Calu3 (cell line): ENCODE results near the gene GJB4. TPM values are rescaled to one million over a fixed set of nuclear protein-coding genes. Genes with fewer than 3 reads are reported as not detected.

Experiments
- Bru-seq: library from RNA; stranded (reverse); fragments of 400-500 nt; gene quantifications from one replicate; lab custom pipeline; 2021; lab: Mats Ljungman, UMichigan
- BruChase-seq, 2 experiments: library from RNA; stranded (reverse); fragments of 400-500 nt; gene quantifications; one replicate each; lab custom pipeline; 2021; lab: Mats Ljungman, UMichigan
- BruUV-seq: library from RNA; stranded (reverse); fragments of 400-500 nt; replicated peaks from 2 replicates; lab custom pipeline; 2021; lab: Mats Ljungman, UMichigan
- CTCF ChIA-PET: fragments of 300-600 bp; sonication (Branson Sonifier 250); formaldehyde crosslinking; loops from one replicate; lab custom pipeline; 2022; ENCODE audit warnings: antibody characterized with exemption; lab: Charles Lee
- DNase-seq: peaks from one replicate; pipeline ENCODE4 v3.0.0; 2022
- H3K27ac Mint-ChIP-seq: one replicate; pipeline ENCODE4 v1.8.0; 2022; ENCODE audit warnings: mixed read lengths; ENCODE audit not compliant: unreplicated experiment
- H3K27me3 Mint-ChIP-seq: one replicate; pipeline ENCODE4 v1.8.0; 2022; ENCODE audit warnings: mixed read lengths; ENCODE audit not compliant: unreplicated experiment
- H3K36me3 Mint-ChIP-seq: one replicate; pipeline ENCODE4 v1.8.0; 2022; ENCODE audit warnings: mild to moderate bottlenecking, moderate library complexity, mixed read lengths; ENCODE audit not compliant: insufficient read depth, unreplicated experiment
- H3K4me1 Mint-ChIP-seq: one replicate; pipeline ENCODE4 v1.8.0; 2022; ENCODE audit warnings: mild to moderate bottlenecking, low read depth, mixed read lengths; ENCODE audit not compliant: unreplicated experiment
- H3K4me3 Mint-ChIP-seq: one replicate; pipeline ENCODE4 v1.8.0; 2022; ENCODE audit warnings: mild to moderate bottlenecking, low read depth, moderate library complexity, mixed read lengths; ENCODE audit not compliant: unreplicated experiment
- H3K9me3 Mint-ChIP-seq: one replicate; pipeline ENCODE4 v1.8.0; 2022; ENCODE audit warnings: low read depth, mixed read lengths; ENCODE audit not compliant: unreplicated experiment
- CTCF ChIP-seq: fragments of 200-600 bp; IDR thresholded peaks from one replicate; pipeline ENCODE4 v1.8.0; 2022; ENCODE audit warnings: antibody characterized with exemption; ENCODE audit not compliant: unreplicated experiment
- intact Hi-C: fragments of 100-400 bp; cut with micrococcal nuclease; formaldehyde crosslinking; loops from one replicate; pipeline ENCODE4 v1.10.0; 2022; ENCODE audit not compliant: unreplicated experiment
- long read RNA-seq: library from polyadenylated mRNA; stranded (forward); transcript quantifications from one replicate; pipeline ENCODE4 v2.0.0, GENCODE V29; 2022
- total RNA-seq: library from RNA; stranded (reverse); gene quantifications from 2 replicates; pipeline ENCODE4 v1.2.3, GENCODE V29; 2022

Gene GJB4
- total RNA-seq (2.5 and 2.6 TPM in 2 replicates), Bru-seq, nascent RNA (percentile 37 among the genes with signal in this experiment), BruChase-seq, experiment 1, labeled RNA remaining after a 6-hour chase (percentile 39 among the genes with signal in this experiment), BruChase-seq, experiment 2, labeled RNA remaining after a 2-hour chase (percentile 45 among the genes with signal in this experiment)
- long read RNA-seq, partial matches to known transcripts: 0 of 1 reads
- long read RNA-seq, other reads (novel, unspliced or antisense): 1 of 1 reads

DNA sequence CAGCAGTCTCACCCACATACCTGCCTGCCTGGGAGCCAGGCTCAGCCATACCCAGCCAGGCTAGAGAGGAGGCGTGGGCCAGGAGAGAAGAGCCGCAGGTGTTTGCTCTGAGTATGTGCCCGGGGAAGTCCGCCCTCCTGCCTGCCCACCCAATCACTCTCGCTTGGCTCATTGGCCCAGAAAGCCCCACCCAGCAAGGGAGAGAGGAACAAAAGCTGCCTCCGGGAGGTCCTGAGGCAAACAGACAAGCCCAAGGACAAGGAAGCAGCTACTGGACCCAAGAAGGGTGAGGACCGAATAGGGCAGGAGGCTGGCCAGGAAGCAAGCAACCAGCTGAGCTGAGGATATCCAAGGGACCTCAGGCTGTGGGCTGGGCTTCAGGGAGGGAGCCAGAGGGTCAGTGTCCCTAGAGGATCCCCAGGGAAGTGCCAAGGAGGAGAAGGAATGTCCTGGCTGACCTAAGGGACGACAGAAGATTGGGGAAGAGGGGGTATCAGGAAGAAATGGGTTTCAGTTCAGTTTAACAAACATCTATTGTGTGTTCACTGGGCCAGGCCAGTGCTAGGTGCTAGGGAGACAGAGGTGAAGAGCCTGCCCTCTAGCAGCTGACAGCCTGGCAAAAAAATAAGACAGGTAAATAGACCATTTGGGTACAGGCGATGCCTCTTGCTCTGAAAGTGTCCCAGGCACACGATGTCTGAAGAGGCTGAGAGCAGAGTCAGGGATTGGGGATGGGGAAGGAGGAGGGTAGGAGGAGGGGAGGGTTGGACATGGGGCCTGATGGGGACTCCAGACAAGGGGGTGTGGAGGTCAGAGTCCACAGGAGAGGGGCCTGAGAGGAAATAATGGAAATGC lies at the start of gene GJB4:
Gene GJB4 (plus strand): TSS at position 238 of the 855 bp plus-strand sequence. CDS start 1,515 bp downstream, outside the sequence.
- peak; percentile 49 for DNase-seq
- CTCF ChIA-PET: interaction anchor here (0.7 to 1.8 kb wide), 3 partner anchors 19 to 22 kb away, joined by 3 to 10 read pairs (median 4); no protein-coding TSS in a partner anchor
- TF ChIP-seq CTCF: no peak
- H3K4me3 Mint-ChIP-seq: peak within 1 kb of the TSS; percentile 15
- peaks cover 14% of the 10 kb centered on the region for H3K36me3 Mint-ChIP-seq
- peaks cover 31% of the 10 kb centered on the region for H3K4me1 Mint-ChIP-seq
- H3K27ac Mint-ChIP-seq: peak within 1 kb of the TSS; percentile 51
- no peaks in the 10 kb centered on the region for H3K9me3 Mint-ChIP-seq
- intact Hi-C loops: no loop called here
- H3K27me3 Mint-ChIP-seq: no peaks in the 10 kb centered on the region
- BruUV-seq: TSS peak; percentile 32

- DNase-seq: no peak
- no peak for TF ChIP-seq CTCF
- Mint-ChIP-seq H3K4me1 (no peaks in the 10 kb centered on the region), H3K27me3 (peaks cover 67% of the 10 kb centered on the region), H3K9me3 (no peaks in the 10 kb centered on the region), H3K4me3 (no peak overlapping the region), H3K36me3 (no peaks in the 10 kb centered on the region), H3K27ac (no peak overlapping the region)
- intact Hi-C loops: no loop called here
- BruUV-seq: no TSS peak
- CTCF ChIA-PET: no interaction called here
Observed at GRCh38 chr1:34710812-34711211, 48.7 kb upstream of the GJB4 start.

GRCh38 chr1:34711485-34711884 lies 48.1 kb upstream of the GJB4 start:
- no peak for DNase-seq
- intact Hi-C loops: no loop called here
- H3K9me3 Mint-ChIP-seq: no peaks in the 10 kb centered on the region
- CTCF ChIA-PET: no interaction called here
- peaks cover 60% of the 10 kb centered on the region for H3K27me3 Mint-ChIP-seq
- no peak for TF ChIP-seq CTCF
- H3K27ac Mint-ChIP-seq: no peak overlapping the region
- no peaks in the 10 kb centered on the region for H3K4me1 Mint-ChIP-seq
- H3K36me3 Mint-ChIP-seq: no peaks in the 10 kb centered on the region
- no TSS peak for BruUV-seq
- no peak overlapping the region for H3K4me3 Mint-ChIP-seq

DNA sequence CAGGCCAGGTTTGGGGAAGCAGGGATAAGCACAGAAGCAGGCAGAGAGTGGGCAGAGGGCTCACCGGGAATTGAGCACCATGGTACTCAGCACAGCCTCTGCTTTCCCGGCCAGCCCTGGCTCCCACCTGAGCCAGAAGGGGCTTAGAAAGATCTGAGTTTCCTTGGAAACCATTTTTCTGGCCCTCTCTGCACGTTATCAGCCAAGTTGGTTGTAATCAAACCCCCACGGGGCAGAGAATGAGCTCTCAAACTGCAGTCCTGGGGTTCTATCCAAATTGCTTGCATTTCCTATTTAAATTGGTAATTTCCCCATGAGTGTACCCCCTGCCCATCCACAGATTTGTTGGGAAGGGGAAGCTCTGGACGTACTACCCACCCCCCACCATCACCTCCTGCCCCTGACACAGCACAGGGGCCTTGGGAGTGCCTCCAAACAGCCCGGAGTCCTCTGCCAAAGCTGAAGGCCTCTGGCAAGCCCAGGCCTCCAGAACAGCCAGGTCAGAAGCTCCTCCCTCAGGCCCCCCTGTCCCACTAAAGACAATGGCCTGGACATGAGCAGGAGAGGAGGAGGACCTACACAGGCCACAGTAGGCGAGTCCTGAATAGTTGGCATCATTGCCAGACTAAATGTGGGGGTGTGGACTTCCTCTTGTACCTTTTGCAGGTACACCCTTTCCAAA lies 47.4 kb upstream of the GJB4 start:
- H3K9me3 Mint-ChIP-seq: no peaks in the 10 kb centered on the region
- H3K4me3 Mint-ChIP-seq: no peak overlapping the region
- H3K27ac Mint-ChIP-seq: no peak overlapping the region
- H3K36me3 Mint-ChIP-seq: no peaks in the 10 kb centered on the region
- no peak for TF ChIP-seq CTCF
- H3K4me1 Mint-ChIP-seq: no peaks in the 10 kb centered on the region
- BruUV-seq: no TSS peak
- intact Hi-C loops: no loop called here
- DNase-seq: no peak
- CTCF ChIA-PET: no interaction called here
- peaks cover 57% of the 10 kb centered on the region for H3K27me3 Mint-ChIP-seq
